ENCODE measurements around the gene PTCH1.

The PTCH1 gene

GRCh38 chr9:95516734-95517558 lies at the start of gene PTCH1:
PTCH1 (minus strand) TSS chr9:95516971.
- in situ Hi-C loops (cut with MboI; ENCODE audit: low pct_unique_long_range_greater_than_20kb, low sequenced_read_pairs) = no loop called here
- DNase-seq = no peak

GRCh38 chr9:95565982-95566381 lies 49.2 kb upstream of the PTCH1 start:
- in situ Hi-C loops (cut with MboI; ENCODE audit: low pct_unique_long_range_greater_than_20kb, low sequenced_read_pairs) = no loop called here
- DNase-seq = no peak

- in situ Hi-C loops (cut with MboI; ENCODE audit: low pct_unique_long_range_greater_than_20kb, low sequenced_read_pairs) = no loop called here
- no peak for DNase-seq
Observed at GRCh38 chr9:95561913-95562312, 45.1 kb upstream of the PTCH1 start.

DNA sequence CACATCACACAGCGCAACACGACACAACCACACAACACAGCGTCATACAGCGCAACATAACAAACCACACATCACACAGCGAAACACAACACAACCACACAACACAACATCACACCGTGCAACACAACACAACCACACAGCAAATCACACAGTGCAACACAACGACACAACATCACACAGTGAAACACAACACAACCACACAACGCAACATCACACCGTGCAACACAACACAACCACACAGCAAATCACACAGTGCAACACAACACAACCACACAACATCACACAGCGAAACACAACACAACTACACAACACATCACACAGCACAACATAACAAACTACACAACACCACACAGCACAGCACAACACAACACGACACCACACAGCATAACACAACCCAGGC lies 40.4 kb upstream of the PTCH1 start:
- no peak for DNase-seq
- in situ Hi-C loops (cut with MboI; ENCODE audit: low pct_unique_long_range_greater_than_20kb, low sequenced_read_pairs) = no loop called here

- in situ Hi-C loops (cut with MboI; ENCODE audit: low pct_unique_long_range_greater_than_20kb, low sequenced_read_pairs) = no loop called here
- no peak for DNase-seq
Observed at GRCh38 chr9:95556521-95556920, 39.8 kb upstream of the PTCH1 start.

GRCh38 chr9:95552814-95553546 lies 36.2 kb upstream of the PTCH1 start:
- in situ Hi-C loops (cut with MboI; ENCODE audit: low pct_unique_long_range_greater_than_20kb, low sequenced_read_pairs) = no loop called here
- DNase-seq = no peak

GRCh38 chr9:95552255-95552654 lies 35.5 kb upstream of the PTCH1 start:
- DNase-seq = no peak
- in situ Hi-C loops (cut with MboI; ENCODE audit: low pct_unique_long_range_greater_than_20kb, low sequenced_read_pairs) = no loop called here

GRCh38 chr9:95551406-95551805 lies 34.6 kb upstream of the PTCH1 start:
- DNase-seq = no peak
- in situ Hi-C loops (cut with MboI; ENCODE audit: low pct_unique_long_range_greater_than_20kb, low sequenced_read_pairs) = no loop called here

DNA sequence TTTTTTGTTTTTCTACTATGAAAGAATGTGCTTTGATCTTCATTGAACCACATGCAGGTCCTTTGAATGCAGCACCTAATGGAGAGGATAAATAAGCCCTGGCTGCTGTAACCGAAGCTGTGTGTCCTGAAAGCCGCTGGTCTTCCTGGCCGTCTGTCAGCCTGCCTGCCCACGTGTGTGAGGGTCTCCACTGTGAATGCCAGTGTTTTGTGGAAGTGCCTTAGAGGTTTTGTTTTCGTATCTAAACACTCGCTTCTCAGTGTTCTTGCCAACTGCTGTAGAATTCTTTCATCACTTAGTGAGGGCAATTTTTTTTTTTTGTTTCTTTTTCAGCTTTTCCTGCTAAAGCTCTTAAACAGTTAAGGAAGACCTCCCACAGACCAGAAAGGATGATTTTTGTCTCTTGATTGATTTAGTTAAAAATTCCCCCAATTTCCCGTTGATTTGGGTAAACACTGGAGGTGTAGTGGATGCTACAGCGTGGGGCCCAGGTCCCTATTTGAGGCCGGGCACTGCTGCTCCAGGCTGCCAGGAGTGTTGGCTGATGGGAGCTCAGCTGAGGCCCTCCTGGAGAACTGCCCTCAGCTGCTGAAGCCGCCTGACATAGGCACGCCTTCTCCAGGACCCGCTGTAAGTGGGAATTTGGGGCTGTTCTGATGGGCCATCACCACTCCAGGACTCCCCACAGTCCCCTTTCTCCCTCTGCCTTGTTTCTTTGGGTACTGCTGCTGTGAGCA lies 29.2 kb upstream of the PTCH1 start:
- in situ Hi-C loops (cut with MboI; ENCODE audit: low pct_unique_long_range_greater_than_20kb, low sequenced_read_pairs) = no loop called here
- no peak for DNase-seq

- no peak for DNase-seq
- in situ Hi-C loops (cut with MboI; ENCODE audit: low pct_unique_long_range_greater_than_20kb, low sequenced_read_pairs) = no loop called here
Observed at GRCh38 chr9:95533996-95534680, 17.4 kb upstream of the PTCH1 start.

- in situ Hi-C loops (cut with MboI; ENCODE audit: low pct_unique_long_range_greater_than_20kb, low sequenced_read_pairs) = no loop called here
- DNase-seq = no peak
Observed at GRCh38 chr9:95529910-95530309, 13.1 kb upstream of the PTCH1 start.

GRCh38 chr9:95528908-95529502 lies 12.2 kb upstream of the PTCH1 start:
- DNase-seq = no peak
- in situ Hi-C loops (cut with MboI; ENCODE audit: low pct_unique_long_range_greater_than_20kb, low sequenced_read_pairs) = no loop called here

DNA sequence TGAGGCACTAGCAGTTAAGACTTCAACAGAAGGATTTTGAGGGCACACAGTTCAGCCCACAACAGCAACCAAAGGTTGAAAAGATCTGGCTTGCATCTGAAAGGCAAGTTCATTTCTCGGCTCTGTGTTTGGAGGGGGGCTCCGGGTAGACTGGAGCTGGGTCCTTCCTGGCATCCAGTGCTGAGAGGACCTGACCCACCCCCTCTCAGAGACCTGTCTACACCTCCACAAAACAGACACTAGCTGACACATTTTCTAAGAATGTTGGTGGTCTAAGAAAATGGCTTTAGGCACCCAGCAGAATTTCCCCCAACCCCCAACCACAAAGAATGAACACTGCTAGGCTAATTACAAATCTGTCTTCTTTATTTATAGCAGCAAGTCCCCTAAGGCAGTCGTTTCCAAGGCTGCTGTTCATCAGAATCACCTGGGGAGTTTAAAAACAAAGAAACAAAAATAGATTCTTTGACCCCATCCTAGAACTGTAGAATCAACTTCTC lies 6.2 kb upstream of the PTCH1 start:
- in situ Hi-C loops (cut with MboI; ENCODE audit: low pct_unique_long_range_greater_than_20kb, low sequenced_read_pairs) = no loop called here
- no peak for DNase-seq

- DNase-seq = no peak
- in situ Hi-C loops (cut with MboI; ENCODE audit: low pct_unique_long_range_greater_than_20kb, low sequenced_read_pairs) = no loop called here
Observed at GRCh38 chr9:95521699-95522098, 4.9 kb upstream of the PTCH1 start.

DNA sequence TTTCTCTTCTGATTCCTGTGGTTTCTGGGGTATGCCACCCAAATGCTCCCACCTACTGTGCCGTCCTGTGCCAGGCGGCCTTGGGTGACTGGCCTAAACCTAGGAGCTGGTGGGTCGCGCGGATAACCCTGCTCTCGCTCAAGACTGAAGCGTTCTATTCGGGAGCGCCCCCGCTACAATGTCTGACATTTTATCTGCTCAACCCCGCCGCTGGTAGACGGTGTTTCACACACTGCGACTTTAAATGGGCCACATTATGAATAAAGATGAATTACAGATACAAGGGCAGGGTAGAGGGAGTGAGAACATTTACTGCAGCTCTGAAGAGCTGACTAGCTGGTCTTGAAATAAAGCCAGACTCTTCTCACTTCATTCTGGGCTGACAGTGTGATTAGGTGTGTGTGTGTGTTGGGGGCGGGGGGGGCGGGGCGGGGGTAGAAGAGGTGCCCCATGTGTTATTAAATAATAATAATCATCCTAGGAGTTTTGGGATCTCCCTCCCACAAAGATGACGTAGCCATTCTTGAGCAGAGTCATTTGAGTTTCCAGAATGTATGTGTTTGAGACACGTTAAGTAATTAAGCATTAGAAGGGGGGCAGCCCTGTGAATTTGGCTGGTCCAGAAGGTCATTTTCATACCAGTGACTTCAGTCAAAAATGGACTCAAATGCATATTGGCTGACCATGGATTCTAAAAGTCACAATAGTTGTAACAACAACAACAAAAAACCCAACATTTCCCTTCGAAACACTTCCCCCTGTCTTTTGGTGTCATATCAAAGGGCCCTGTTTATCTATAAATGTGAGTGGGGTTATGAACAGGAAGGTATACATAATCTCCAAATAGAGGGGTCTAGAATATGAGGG lies 1.0 kb upstream of the PTCH1 start:
- in situ Hi-C loops (cut with MboI; ENCODE audit: low pct_unique_long_range_greater_than_20kb, low sequenced_read_pairs) = no loop called here
- no peak for DNase-seq

- in situ Hi-C loops (cut with MboI; ENCODE audit: low pct_unique_long_range_greater_than_20kb, low sequenced_read_pairs) = no loop called here
Observed at GRCh38 chr9:95516221-95516733, 494 bp downstream of the PTCH1 start.

DNA sequence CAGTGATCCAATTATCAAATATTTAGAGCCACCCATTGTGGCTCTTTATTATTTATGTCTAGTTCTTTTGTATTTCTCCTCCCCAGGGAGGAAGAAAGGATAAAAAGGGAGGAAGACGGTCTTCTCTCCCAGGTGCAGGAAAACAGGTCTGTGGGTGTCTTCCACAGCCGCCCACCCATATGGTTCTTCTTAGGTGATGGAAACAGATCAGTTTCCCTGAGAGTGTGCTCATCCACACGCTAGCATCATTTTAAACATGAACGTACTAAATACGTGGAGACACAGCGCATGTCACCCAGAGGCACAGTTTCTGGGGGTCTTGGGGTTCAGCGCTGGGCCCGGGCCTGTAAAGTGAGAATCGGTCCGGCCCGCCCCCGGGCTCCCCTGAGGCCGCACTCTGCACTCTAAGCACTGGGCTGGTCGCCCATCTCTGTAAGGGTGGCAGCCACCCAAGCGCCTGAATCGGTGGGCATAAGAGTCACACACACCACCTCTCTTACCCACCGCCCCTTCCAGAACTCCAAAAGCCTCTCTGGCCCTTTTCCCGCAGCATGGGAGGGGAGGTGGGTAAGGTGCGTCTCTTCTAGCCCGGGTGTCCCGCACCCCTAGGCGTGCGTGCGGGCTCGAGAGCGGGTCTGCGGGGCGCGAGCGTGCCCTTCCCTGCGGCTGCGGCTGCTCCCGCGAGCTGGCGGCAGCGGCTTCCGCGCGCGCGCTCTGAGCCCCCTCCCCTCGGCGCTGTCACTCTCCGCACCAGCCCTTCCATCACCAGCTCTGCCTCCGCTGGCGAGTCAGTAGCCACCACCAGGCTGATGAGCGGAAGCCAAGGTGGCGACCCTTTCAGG lies 1.3 kb downstream of the PTCH1 start:
- DNase-seq = no peak
- in situ Hi-C loops (cut with MboI; ENCODE audit: low pct_unique_long_range_greater_than_20kb, low sequenced_read_pairs) = no loop called here

More at GRCh38 chr9:95516221-95516733, 494 bp downstream of the PTCH1 start:
- no peak for DNase-seq

Data from KBM-7 (cell line).